SH-SY5Y (cell line): Measurements from ENCODE around the gene PCGF5.

Experiments used
- GATA2 ChIP-seq: IDR thresholded peaks from 2 replicates; pipeline ENCODE4 v1.6.1; 2011; ENCODE audit warnings: mild to moderate bottlenecking, low read depth, low read length
- GATA3 ChIP-seq: IDR thresholded peaks from 2 replicates; pipeline ENCODE4 v1.6.1; 2011; ENCODE audit warnings: low read depth, mild to moderate bottlenecking, low read length, moderate library complexity

Gene PCGF5

GRCh38 chr10:91289305-91289704 is 68.8 kb downstream of the PCGF5 start:
- TF ChIP-seq GATA2 (no peak), GATA3 (no peak)

GRCh38 chr10:91290607-91291006 is 70.1 kb downstream of the PCGF5 start:
- TF ChIP-seq GATA2 = no peak
- TF ChIP-seq GATA3 = no peak

GRCh38 chr10:91294134-91294906 is 73.9 kb downstream of the PCGF5 start:
- TF ChIP-seq GATA2 (no peak), GATA3 (no peak)

GRCh38 chr10:91295346-91295745 is 74.9 kb downstream of the PCGF5 start:
- TF ChIP-seq GATA3 (no peak), GATA2 (no peak)

- TF ChIP-seq GATA2 (no peak), GATA3 (no peak)
Observed at GRCh38 chr10:91296471-91296870, 76.0 kb downstream of the PCGF5 start.

GRCh38 chr10:91298224-91298871 is 77.9 kb downstream of the PCGF5 start:
- TF ChIP-seq GATA3 (no peak), GATA2 (no peak)

GRCh38 chr10:91299999-91300575 is 79.6 kb downstream of the PCGF5 start:
- TF ChIP-seq GATA3 (no peak), GATA2 (no peak)

- TF ChIP-seq GATA3 (no peak), GATA2 (no peak)
Observed at GRCh38 chr10:91307489-91307888, 87.0 kb downstream of the PCGF5 start.

- TF ChIP-seq GATA2 (no peak), GATA3 (no peak)
Observed at GRCh38 chr10:91309711-91310110, 89.2 kb downstream of the PCGF5 start.

GRCh38 chr10:91311601-91312381 is 91.3 kb downstream of the PCGF5 start:
- TF ChIP-seq GATA3 = no peak

- TF ChIP-seq GATA2 (no peak), GATA3 (no peak)
Observed at GRCh38 chr10:91312382-91312733, 91.9 kb downstream of the PCGF5 start.

- no peak for TF ChIP-seq GATA2
- TF ChIP-seq GATA3 = no peak
Observed at GRCh38 chr10:91313796-91314485, 93.5 kb downstream of the PCGF5 start.

- TF ChIP-seq GATA2 = no peak
- TF ChIP-seq GATA3 = no peak
Observed at GRCh38 chr10:91316486-91316885, 96.0 kb downstream of the PCGF5 start.

- TF ChIP-seq GATA2 (no peak), GATA3 (no peak)
Observed at GRCh38 chr10:91317541-91317940, 97.1 kb downstream of the PCGF5 start.

- no peak for TF ChIP-seq GATA3
- TF ChIP-seq GATA2 = no peak
Observed at GRCh38 chr10:91319336-91319735, 98.9 kb downstream of the PCGF5 start.
